Suppressor macrophage treated with lipopolysaccharide for 1 hour (primary cell): Measurements from ENCODE around the gene CALR3.
"Not testable (repeated sequence)": the region's sequence is repeated elsewhere in the genome, so short reads cannot be mapped to it uniquely, and the experiment has no call there.

Experiments
- DNase-seq, 3 donors: peaks; one replicate each; pipeline ENCODE4 v3.0.0-alpha.2; 2020 to 2022

Gene CALR3

DNA sequence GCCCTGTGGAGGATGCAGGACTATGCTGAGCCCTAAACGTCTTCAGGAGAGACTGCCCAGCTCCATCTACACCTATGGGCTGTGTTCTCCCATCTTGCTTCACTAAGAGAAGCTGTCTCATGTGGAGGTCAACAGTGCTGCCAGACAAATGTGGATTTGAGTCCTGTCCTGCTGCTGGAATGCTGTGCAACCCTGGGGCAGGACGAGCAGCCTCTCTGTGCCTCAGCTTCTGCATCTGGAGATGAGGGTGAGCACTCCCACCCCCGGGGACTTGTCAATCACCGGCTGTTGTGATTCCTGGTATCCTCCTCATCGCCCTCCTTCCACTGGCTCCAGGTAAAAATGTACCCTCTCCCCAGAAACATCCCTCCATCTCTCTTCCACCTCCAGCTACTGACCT is 40.5 kb downstream of the CALR3 start:
- DNase-seq: no peak

DNA sequence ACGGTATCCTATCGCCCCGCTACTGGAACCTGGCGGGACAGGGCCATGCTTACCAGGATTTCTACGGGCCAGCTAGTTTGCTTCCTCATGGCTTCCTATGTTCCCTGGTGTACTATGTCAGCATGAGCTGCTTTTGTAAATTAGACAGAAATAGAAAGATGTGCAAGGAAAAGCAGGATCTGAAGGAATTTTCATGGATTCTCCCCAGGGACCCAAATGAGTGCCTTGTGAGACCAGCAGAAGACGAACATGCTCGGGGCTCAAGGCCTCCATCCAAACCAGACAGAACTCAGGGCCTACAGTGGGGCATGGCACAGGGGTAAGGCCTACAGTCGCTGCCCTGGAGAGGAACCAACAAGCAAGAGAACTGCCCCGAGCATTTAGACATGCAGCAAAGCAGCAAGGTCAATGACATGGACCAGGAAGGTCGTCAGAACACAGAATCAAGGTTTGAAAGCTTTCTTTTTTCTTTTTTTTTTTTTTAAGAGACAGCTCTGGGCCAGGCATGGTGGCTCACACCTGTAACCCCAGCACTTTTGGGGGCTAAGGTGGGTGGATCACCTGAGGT is 41.5 kb downstream of the CALR3 start:
- DNase-seq: no peak

DNA sequence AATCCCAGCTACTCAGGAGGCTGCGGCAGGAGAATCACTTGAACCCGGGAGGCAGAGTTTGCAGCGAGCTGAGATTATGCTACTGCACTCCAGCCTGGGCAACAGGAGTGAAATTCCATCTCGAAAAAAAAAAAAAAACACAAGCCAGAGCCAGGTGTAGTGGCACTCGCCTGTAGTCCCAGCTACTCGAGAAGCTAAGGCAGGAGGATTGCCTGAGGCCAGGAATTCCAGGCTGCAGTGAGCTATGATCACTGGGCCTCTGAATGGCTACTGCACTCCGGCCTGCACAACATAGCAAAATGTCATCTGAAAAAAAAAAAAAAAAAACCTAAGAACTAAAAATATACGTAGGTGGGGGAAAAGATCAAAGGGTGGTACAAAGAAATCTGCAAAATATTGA is 43.6 kb downstream of the CALR3 start:
- no peak for DNase-seq

DNA sequence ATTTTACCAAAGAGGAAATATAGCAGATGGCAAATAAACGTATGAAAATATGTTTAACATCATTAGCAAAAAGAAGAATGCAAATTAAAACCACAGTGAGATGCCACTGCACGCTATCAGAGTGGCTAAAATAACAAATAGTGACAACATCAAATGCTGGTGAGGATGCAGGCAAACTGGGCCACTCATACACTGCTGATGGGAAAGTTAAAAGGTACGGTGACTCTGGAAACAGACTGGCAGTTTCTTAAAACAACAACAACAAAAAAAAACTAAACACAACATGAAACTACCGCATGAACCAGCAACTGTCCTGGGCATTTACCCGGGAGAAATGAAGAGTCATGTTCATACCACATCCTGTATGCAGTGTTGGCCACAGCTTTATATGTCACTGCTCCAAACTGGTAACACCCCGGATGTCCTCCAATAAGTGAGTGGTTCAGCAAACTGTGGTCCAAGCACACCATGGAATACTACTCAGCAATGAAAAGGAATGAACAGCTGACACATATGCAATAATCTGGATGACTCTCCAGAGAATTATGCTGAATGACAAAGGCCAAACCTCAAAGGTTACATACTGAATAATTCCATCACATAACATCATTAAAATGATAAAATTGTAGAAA is 46.5 kb downstream of the CALR3 start:
- DNase-seq: peak; percentile 47 to 76 (median 69)

DNA sequence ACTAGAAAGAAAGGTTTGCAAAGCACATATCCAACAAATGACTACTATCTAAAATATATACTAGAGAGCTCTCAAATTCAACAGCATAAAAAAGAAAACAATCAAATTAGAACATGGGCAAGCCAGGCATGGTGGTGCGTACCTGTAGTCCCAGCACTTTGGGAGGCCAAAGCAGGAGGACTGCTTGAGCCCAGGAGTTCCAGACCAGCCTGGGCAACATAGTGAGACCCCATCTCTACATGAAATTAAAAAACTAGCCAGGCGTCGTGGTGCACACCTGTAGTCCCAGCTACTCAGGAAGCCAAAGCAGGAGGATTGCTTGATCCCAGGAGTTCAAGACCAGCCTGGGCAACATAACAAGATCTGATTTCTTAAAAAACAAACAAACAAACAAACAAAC is 47.1 kb downstream of the CALR3 start:
- not testable (repeated sequence) for DNase-seq

DNA sequence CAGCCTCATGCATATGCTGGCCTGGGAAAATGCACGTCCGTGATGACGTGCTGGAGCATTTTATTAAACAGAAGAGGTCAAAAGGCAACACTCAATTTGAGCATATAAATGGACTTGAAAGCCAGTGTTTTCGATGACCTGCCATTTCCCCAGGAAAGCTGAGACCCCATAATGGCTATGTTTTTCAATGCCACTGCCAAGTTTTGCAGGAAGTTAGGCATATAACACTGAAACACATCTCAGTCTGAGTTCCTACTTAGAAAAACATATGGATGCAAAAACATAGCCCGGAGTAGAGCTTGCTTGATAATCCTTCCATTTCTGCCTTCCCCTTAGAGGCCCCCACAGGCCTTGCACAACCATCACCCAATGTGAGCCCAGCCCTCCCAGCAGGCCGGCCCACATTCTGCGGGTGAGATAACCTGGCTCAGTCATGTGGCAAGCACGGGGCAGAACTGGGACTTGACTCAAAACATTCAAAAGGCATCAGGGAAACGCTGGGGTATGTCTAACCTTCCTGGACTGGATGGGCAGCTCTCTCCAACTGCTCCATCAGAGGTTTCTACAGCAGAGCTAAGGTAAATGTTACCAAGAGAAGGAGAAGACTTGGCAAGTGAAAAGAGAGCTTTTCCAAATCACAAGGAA is 49.1 kb downstream of the CALR3 start:
- DNase-seq: peak; percentile 77 to 86 (median 78)

DNA sequence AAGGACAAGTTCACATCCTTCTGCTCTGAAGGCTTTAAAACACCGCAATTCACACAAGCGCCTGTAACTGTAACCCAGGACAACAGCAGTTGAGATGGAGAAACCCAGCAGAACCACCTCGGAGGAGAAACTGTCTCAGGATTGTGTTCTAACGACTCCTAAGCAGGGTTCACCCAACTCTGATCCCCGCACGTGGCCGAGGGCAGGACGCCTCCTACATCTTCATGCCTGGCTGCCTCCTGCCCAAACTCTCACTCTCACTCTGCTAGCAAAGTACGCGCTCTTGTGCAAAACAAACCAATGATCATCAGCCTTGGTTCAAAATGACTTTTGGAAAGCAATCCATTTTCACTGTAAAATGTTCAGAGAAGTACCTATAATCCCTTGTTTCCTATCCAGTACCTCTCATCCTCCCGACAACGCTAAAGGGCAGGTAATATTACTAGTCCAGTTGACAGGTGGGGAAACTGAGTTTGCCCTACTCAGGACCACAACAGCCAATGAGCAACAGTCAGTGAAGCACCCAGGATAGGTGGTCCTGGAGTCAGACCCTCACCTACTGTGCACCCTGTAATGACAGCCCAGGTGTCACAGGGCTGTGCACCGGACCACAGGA is 49.8 kb downstream of the CALR3 start:
- no peak for DNase-seq

DNA sequence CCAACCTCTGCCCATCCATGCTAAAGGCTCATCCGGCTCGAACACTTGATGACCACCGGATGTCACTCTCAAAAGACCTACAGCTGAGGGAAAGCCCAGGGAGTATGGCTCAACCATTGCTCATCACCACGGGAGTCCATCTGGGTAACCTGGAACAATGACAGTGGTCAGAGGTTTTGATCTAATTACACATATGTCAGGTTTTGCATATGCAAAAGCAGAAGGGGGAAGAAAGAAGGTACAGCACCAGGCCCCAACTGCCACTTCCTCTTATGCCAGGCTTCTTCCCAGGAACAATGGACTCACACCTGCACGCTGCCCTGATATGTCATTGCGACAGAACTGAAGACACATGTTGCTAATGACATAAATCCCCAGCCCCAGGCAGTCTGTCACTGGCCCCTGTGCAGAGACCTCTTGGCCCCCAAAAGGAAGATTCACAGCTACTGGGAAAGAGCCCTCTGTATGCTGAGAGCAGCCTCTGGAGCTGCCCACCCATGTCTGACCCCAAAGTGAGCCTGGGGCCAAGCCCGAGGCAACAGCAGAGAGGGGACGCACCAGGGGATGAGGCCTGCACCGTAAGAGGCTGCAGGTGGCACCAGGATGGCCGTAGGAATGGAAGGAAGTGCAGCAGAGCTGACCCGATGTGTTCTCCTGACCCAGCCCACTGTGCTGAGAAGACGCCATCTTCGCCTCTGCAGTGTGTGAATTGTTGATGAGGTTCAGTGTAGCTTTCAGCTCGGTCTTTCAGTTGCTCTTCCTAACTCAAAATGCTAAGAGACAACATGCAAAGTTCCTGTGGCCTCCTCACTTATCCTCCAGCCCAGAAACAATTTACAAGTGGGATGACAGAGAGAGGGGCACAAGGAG is 50.5 kb downstream of the CALR3 start:
- DNase-seq: peak; percentile 87 to 92 (median 88)

DNA sequence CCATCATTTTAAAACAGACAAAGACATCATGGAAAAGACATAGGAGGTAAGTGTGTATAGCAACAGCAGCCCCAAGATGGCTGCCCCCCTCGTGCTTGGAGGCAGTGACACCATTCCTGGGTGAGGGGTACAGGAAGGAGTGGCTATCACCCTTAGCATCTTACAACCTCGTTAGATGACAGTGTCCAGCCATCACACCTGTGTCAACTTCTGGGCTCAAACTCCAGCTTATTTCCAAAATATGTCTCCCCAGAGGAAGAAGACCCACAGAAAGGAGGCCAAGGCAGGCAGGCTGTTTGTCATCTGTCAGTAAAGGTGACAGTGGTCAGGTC is 51.7 kb downstream of the CALR3 start:
- DNase-seq: no peak

DNA sequence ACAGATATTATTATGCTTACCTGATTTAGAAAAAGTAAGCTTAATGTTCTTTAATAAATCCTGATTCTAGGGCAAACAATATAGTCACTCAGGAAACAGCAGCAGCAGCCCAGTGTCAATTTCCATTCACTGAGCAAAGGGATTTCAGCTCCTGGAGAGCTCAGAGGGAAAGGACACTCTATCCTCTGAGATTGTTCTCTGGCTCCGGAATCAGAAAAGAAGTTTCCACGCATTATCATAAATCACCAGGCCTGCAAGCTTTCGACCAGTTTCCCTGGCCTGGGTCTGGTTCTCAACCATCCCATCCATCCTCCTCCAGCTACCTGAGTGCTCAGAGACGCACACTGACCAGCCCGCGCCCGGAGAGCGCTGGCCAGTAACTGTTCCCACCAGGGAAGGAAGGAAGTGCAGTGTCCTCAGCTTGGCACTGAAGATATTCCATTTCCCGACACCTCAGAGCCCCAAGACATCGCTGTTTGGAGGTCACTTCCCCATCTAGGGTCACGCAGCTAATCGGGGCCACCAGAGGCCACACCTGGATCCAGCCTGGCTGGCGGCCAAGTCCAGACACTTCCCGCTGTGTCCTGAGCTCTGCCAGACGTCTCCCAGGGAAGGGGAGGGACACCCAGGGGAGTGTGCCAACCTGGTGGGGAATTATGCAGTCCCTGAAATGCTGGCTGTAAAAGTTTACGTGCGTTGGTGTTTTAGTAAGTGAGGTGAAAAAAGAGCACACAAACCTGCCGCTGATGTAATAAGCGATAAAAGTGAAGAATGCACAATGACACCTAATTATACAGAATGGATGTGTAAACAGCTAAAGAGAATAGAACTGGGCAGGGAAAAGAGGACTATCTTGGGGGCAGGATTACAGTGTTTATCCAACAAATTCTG is 53.3 kb downstream of the CALR3 start:
- no peak for DNase-seq

DNA sequence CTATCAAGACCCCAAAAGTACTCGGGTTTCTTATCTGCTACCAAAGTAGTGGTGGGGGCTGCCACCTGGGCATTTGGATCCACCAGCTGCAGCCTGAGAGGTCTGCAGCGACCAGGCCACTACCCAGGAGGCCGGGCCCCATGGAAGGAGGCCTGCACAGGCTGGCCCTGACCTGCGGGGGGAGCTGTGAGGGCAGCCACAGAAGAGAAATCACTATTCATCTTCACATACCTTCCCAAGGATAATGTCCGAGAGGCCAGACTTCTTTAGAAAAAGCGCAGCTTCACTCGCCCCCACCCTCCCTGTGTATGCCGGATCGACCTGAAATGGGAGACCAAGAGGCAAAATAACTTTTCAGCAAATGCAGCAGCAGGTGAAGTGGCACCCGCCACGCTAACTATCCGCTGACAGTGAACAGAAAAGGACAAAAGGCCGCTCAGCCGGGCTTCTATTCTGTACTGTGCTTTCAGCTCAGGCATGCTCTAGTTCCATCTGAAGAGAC is 54.3 kb downstream of the CALR3 start:
- peak in 1 of 3 donors; percentile 54 for DNase-seq

DNA sequence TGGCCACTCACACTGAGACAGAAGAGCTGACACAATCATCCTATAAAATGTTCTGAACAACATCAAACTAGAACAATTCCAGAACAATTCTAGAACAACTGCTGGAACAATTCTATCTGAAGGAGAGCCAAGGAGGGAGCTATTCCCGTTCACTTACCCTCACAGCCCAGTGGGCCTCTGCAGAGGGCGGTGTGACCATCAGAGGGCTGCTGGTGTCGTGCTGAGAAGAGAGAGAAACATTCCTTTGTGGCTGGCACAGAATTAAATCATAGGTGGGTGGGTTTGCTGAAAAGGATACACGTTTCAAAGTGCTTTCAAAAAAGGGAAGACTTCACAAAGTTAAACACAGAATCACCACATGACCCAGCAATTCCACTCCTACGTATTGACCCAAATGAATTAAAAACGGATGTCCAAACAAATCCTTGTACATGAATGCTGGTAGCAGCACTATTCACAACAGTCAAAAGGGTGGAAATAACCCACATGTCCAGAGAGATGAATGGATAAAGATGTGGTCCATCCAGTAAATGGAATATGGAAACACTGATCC is 59.1 kb downstream of the CALR3 start:
- DNase-seq: no peak

DNA sequence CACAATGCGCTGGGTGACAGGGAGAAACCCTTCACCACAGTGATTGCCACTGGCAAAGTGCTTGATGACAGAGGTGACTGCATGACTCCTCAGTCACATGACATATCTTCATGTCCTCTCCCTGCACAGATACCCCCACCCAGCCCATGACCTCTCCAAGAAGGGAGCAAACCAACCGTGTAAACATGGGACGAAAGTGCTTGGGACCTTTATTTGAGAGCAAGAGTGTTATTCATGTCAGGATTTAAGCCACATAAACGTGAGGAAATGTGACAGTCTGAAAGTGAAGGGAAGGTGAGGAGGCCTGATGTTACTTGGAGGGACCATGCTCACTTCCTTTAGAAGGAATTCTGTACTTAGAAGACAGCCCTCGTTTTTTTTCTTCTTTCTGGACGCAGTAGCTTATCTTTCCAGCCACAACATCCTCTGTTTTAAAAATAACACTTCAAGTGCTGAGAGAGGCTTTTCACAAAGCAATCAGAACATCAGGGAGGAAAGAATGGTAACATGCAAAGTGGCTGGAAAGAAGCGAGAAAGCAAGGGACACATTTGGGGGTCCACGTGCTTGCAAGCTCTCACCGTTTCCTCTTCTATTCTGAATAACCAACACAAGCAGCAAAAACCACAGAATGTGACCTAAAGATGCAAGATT is 59.8 kb downstream of the CALR3 start:
- DNase-seq: peak in 2 of 3 donors; percentile 23 to 24

DNA sequence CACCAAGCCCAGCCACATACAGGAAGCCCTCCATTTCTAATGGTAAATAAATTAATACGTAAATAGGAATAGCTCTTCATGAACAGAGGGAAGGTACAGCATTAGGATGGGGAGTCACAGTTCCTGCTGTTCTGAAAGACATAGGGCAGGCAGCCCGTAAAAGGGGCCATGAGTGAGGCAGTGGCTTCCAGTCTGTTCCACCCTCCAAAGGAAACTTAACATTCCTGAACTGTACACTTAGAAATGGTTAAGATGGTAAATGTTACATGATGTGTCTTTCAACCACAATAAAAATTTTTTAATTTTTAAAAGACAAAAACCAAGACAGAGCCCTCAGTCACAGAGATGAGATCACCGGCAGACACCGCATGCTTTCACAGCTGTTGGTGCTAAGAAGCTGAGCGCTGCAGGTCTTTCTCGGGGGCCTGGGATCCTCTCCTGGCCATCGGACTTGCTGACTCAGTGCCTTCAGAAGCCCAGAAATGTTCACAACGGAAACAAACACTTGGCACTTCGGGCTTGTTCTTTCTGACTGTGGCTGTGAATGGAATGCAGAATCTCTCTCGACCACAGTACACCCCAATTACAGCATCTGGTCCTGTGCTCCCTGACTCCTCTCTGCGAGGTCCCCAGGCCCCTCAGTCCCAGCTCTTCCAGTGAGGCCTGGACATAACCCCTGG is 60.6 kb downstream of the CALR3 start:
- DNase-seq: no peak

DNA sequence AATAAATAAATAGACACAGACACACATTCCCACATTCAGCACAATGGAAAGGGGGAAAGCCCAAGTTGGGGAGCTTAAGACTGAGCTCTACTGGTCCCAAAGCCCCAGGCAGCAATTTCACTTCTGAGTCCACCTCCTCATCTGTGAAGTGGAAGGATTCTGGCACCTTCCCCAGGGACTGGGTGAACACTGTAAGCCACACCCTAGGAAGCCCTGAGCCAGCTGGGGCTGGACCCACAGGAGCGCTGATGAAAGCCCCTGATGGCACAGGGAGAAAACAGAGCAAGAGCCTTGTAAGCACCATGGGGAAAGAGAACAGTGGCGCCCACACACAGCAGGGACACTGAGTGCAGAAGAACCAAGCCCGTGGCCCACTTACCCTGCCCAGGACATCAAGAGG is 62.0 kb downstream of the CALR3 start:
- no peak for DNase-seq

DNA sequence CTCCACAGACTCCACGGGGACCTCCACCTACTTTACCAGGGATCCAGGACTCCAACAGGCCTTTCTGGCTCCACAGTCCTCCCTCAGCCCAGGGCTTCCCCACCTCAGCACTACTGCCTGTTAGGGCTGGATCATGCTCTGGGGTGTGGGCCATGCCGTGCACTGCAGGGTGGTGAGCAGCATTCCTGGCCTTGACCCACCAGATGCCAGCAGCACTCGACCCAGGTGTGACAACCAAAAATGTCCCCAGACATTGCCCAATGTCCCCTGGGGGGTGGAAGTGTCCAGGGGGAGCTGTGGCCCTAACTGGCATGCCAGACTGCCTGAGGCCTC is 66.2 kb downstream of the CALR3 start:
- no peak for DNase-seq

DNA sequence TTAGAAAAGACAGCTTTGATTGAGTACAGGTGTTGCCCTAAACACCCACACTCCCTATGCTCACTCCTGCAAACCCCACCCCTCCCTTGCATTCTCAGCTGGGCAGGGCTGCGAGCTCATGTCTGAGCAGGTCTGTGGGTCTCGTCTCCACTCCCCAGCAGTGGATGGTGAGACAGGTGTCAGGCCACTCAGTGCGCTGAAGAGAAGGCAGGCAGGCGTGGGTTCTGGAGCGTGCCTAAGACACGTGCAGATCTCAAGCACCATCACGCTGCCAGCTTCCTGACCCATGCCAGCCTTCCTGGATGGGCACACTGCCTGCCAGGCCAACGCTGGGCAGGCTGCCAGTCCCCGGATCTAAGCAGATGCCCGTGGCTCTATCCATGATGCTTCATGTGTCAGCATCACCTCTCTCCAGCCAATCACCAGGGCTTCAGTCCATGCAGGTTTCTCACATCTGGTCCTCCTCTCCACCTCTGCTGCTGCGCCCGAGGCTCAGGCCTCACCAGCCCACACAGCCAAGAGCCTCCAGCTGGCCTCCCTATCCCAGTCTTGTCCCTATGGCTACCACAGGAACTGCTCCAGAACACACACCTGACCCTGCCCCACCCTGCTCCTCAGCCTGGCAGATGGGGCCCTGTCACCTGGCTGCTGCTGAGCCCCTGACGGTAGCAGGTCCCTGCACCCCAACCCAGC is 66.8 kb downstream of the CALR3 start:
- no peak for DNase-seq
